Heart left ventricle (tissue), 13 donors: ENCODE measurements around the gene LEMD3.

Experiments
- POLR2A ChIP-seq, 2 donors: fragments of 450-650 bp; IDR thresholded peaks; one replicate each; pipeline ENCODE4 v1.6.1; 2017; ENCODE audit warnings: antibody characterized with exemption in 2 of 2, mild to moderate bottlenecking in 2 of 2, moderate library complexity in 2 of 2
- TF ChIP-seq, protein P1 (sequence below), 12 donors: fragments of 200-600 bp; sonication (generic) in 4 of 12; IDR thresholded peaks; one replicate each; pipeline versions ENCODE4 v1.5.0 to v1.8.0; 2018 to 2022; ENCODE audit warnings: antibody characterized with exemption in 12 of 12, mild to moderate bottlenecking in 5 of 12
- donor health status: ischemic (EF 13 %, LVEDD 7.1; RV severe dilation, severe dysfunction).
- donor health status: DM: no; HTN: yes; CAD: no.
- donor health status: DM: no; HTN: no; CAD: no.
- donor health status: ischemic (EF 25% LVEDD 6.9; RV normal size, moderate dysfunction).
- donor health status: ischemic (EF 25% LVEDD 5.7; RV mildly dilated, moderate dysfunction).
- donor health status: ischemic (EF 35%, LVEDD 5.7; RV mildly dilated, moderate dysfunction).
- donor health status: nonischemic (EF 11% LVEDD 7.7; RV severe dilation, severe dysfunction).
- donor health status: DM: yes; HTN: yes; CAD: no.
- donor health status: PGD.
- donor health status: ischemic (EF 29% LVEDD 5.4; RV normal size, mild dysfunction).
- donor health status: nonischemic (EF 23%, LVEDD 6.1; RV moderate dilation, normal function).

GRCh38 chr12:65140738-65141137 lies 28.6 kb upstream of the LEMD3 start:
- TF ChIP-seq, protein P1, sequence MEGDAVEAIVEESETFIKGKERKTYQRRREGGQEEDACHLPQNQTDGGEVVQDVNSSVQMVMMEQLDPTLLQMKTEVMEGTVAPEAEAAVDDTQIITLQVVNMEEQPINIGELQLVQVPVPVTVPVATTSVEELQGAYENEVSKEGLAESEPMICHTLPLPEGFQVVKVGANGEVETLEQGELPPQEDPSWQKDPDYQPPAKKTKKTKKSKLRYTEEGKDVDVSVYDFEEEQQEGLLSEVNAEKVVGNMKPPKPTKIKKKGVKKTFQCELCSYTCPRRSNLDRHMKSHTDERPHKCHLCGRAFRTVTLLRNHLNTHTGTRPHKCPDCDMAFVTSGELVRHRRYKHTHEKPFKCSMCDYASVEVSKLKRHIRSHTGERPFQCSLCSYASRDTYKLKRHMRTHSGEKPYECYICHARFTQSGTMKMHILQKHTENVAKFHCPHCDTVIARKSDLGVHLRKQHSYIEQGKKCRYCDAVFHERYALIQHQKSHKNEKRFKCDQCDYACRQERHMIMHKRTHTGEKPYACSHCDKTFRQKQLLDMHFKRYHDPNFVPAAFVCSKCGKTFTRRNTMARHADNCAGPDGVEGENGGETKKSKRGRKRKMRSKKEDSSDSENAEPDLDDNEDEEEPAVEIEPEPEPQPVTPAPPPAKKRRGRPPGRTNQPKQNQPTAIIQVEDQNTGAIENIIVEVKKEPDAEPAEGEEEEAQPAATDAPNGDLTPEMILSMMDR (IDR thresholded peaks at IDR 0.05), result no peak
- TF ChIP-seq POLR2A (IDR thresholded peaks at IDR 0.05), result no peak
